Neural progenitor cell (in vitro differentiated cells): ENCODE measurements around the gene PMPCA. TPM values are rescaled to one million over a fixed set of nuclear protein-coding genes. Genes with fewer than 3 reads are reported as not detected.

Experiments
- DNase-seq: peaks from one replicate; pipeline ENCODE4 v3.0.0-alpha.2; 2016; ENCODE audit warnings: low spot score
- H2AFZ ChIP-seq: fragments of 200-600 bp; sonication (generic); replicated peaks from 2 replicates; pipeline ENCODE4 v1.6.1; 2016; ENCODE audit warnings: antibody characterized with exemption
- H3F3A ChIP-seq: fragments of 200-600 bp; sonication (generic); 2 replicates; pipeline ENCODE4 v1.6.1; 2016; ENCODE audit warnings: antibody characterized with exemption, low read depth
- H3K27ac ChIP-seq: fragments of 200-600 bp; sonication (generic); 2 replicates; pipeline ENCODE4 v1.5.1; 2016; ENCODE audit warnings: mild to moderate bottlenecking
- H3K27me3 ChIP-seq: fragments of 200-600 bp; sonication (generic); 2 replicates; pipeline ENCODE4 v1.6.1; 2016; ENCODE audit warnings: mild to moderate bottlenecking, moderate library complexity
- H3K36me3 ChIP-seq: fragments of 200-600 bp; sonication (generic); 2 replicates; pipeline ENCODE4 v1.5.1; 2016
- H3K4me1 ChIP-seq: fragments of 200-600 bp; sonication (generic); 2 replicates; pipeline ENCODE4 v1.6.1; 2016; ENCODE audit warnings: mixed run types
- H3K4me2 ChIP-seq: fragments of 200-600 bp; sonication (generic); 2 replicates; pipeline ENCODE4 v1.6.1; 2016
- H3K4me3 ChIP-seq: fragments of 200-600 bp; sonication (generic); 2 replicates; pipeline ENCODE4 v1.5.1; 2016
- H3K79me2 ChIP-seq: fragments of 200-600 bp; sonication (generic); 2 replicates; pipeline ENCODE4 v1.6.1; 2016; ENCODE audit warnings: low read depth
- H3K9ac ChIP-seq: fragments of 200-600 bp; sonication (generic); 2 replicates; pipeline ENCODE4 v1.6.1; 2016
- H3K9me3 ChIP-seq: fragments of 200-600 bp; sonication (generic); 2 replicates; pipeline ENCODE4 v1.5.1; 2016; ENCODE audit warnings: low read depth
- H4K20me1 ChIP-seq: fragments of 200-600 bp; sonication (generic); 2 replicates; pipeline ENCODE4 v1.6.1; 2016; ENCODE audit warnings: low read depth
- H3K27ac Mint-ChIP-seq: 3 replicates; pipeline ENCODE4 v1.8.0; 2021; ENCODE audit warnings: mixed read lengths
- H3K27me3 Mint-ChIP-seq: 2 replicates; pipeline ENCODE4 v1.8.0; 2022; ENCODE audit warnings: low read depth, mild to moderate bottlenecking, inconsistent platforms, moderate library complexity, mixed read lengths; ENCODE audit not compliant: insufficient read depth
- H3K36me3 Mint-ChIP-seq: 3 replicates; pipeline ENCODE4 v1.8.0; 2021; ENCODE audit warnings: mixed read lengths
- H3K4me1 Mint-ChIP-seq: 3 replicates; pipeline ENCODE4 v1.8.0; 2021; ENCODE audit warnings: mixed read lengths
- H3K4me3 Mint-ChIP-seq: 3 replicates; pipeline ENCODE4 v1.8.0; 2021; ENCODE audit warnings: mild to moderate bottlenecking, moderate library complexity, mixed read lengths
- H3K9me3 Mint-ChIP-seq: 3 replicates; pipeline ENCODE4 v1.8.0; 2020; ENCODE audit warnings: mixed read lengths
- CTCF ChIP-seq: fragments of 200-600 bp; sonication (generic); IDR thresholded peaks from 2 replicates; pipeline ENCODE4 v1.5.1; 2017; ENCODE audit warnings: antibody characterized with exemption, mild to moderate bottlenecking
- EZH2 ChIP-seq: fragments of 200-600 bp; sonication (generic); IDR thresholded peaks from 2 replicates; pipeline ENCODE4 v1.6.1; 2017; ENCODE audit warnings: antibody characterized with exemption, mild to moderate bottlenecking, moderate library complexity
- EZH2phosphoT487 ChIP-seq: fragments of 200-600 bp; sonication (generic); IDR thresholded peaks from 2 replicates; pipeline ENCODE4 v1.6.1; 2017; ENCODE audit warnings: antibody characterized with exemption
- total RNA-seq: library from RNA; depleted of rRNA; stranded (reverse); fragments of >200 nt; gene quantifications from 2 replicates; pipeline ENCODE4 v1.2.3, GENCODE V29; 2015; ENCODE audit warnings: low replicate concordance

PMPCA gene
- total RNA-seq, 1 donor from 2014 or later, result 51.3 TPM

DNA sequence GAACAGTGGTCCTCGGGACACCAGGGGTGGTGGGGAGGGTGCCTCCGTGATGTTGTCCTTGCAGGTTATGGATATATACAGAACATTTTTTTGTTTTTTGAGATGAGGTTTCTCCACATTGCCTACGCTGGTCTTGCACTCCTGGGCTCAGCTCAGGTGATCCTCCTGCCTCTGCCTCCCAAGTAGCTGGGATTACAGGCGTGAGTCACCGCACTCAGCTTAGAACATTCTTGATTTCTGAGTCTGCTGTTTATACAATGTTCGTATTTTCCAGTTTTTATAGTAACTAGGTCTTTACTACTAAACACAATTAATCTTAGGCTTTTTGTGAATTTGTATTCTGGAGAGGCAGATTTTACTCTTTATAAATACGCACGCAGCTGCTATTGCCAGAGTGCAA lies 6.0 kb downstream of the PMPCA start:
- Histone ChIP-seq H2AFZ (no peak overlapping the region), H3K27ac (no peak overlapping the region), H3K79me2 (peaks cover 19% of the 10 kb centered on the region), H3K9ac (no peak overlapping the region), H3F3A (no peaks in the 10 kb centered on the region), H4K20me1 (peaks cover 6% of the 10 kb centered on the region), H3K36me3 (peaks cover 5% of the 10 kb centered on the region), H3K27me3 (no peaks in the 10 kb centered on the region), H3K4me1 (peaks cover 2% of the 10 kb centered on the region), H3K4me3 (no peak overlapping the region), H3K9me3 (no peaks in the 10 kb centered on the region), H3K4me2 (no peak overlapping the region)
- H3K36me3 Mint-ChIP-seq, result peaks cover 23% of the 10 kb centered on the region
- TF ChIP-seq EZH2 (no peak), EZH2phosphoT487 (no peak), CTCF (no peak)
- no peaks in the 10 kb centered on the region for H3K9me3 Mint-ChIP-seq
- no peak overlapping the region for H3K4me3 Mint-ChIP-seq
- H3K4me1 Mint-ChIP-seq, result peaks cover 8% of the 10 kb centered on the region
- no peak for DNase-seq
- no peaks in the 10 kb centered on the region for H3K27me3 Mint-ChIP-seq
- H3K27ac Mint-ChIP-seq, result no peak overlapping the region

DNA sequence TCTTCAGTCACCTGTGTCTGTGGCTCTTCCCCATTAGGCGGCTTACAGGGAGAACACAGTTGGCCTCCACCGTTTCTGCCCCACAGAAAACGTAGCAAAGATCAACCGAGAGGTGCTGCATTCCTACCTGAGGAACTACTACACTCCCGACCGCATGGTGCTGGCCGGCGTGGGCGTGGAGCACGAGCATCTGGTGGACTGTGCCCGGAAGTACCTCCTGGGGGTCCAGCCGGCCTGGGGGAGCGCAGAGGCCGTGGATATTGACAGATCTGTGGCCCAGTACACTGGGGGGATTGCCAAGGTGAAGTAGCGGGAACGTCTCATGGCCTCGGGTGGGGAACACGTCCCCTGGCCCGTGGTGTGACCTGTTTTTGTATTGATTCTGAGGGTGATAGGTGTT lies 6.5 kb downstream of the PMPCA start:
- H3F3A ChIP-seq, result no peaks in the 10 kb centered on the region

GRCh38 chr9:136418182-136419091 lies 8.0 kb downstream of the PMPCA start:
- H3K27me3 Mint-ChIP-seq, result no peaks in the 10 kb centered on the region
- peaks cover 25% of the 10 kb centered on the region for H3K36me3 Mint-ChIP-seq
- DNase-seq, result no peak
- H3F3A ChIP-seq, result no peaks in the 10 kb centered on the region
- no peaks in the 10 kb centered on the region for H3K4me1 ChIP-seq
- H3K9ac ChIP-seq, result no peak overlapping the region
- H3K36me3 ChIP-seq, result no peaks in the 10 kb centered on the region
- H2AFZ ChIP-seq, result no peak overlapping the region
- no peaks in the 10 kb centered on the region for H3K4me1 Mint-ChIP-seq
- TF ChIP-seq CTCF (no peak), EZH2phosphoT487 (no peak)
- H3K4me3 ChIP-seq, result no peak overlapping the region
- no peak overlapping the region for H3K4me2 ChIP-seq
- no peaks in the 10 kb centered on the region for H3K27me3 ChIP-seq
- no peaks in the 10 kb centered on the region for H3K79me2 ChIP-seq
- H3K9me3 Mint-ChIP-seq, result no peaks in the 10 kb centered on the region
- no peak overlapping the region for H3K27ac Mint-ChIP-seq
- no peaks in the 10 kb centered on the region for H3K9me3 ChIP-seq
- peak overlapping the region; percentile 33 for H3K4me3 Mint-ChIP-seq
- no peak overlapping the region for H3K27ac ChIP-seq
- H4K20me1 ChIP-seq, result no peaks in the 10 kb centered on the region

More for the DNA sequence above, 6.5 kb downstream of the PMPCA start:
- no peak overlapping the region for H3K9ac ChIP-seq
- no peak overlapping the region for H3K4me3 Mint-ChIP-seq
- DNase-seq, result no peak
- no peaks in the 10 kb centered on the region for H3K9me3 Mint-ChIP-seq
- peaks cover 4% of the 10 kb centered on the region for H3K4me1 Mint-ChIP-seq
- H3K36me3 Mint-ChIP-seq, result peaks cover 23% of the 10 kb centered on the region
- peaks cover 14% of the 10 kb centered on the region for H3K79me2 ChIP-seq
- H3K27ac ChIP-seq, result no peak overlapping the region
- TF ChIP-seq EZH2 (no peak), EZH2phosphoT487 (no peak), CTCF (no peak)
- H3K27ac Mint-ChIP-seq, result no peak overlapping the region
- H3K27me3 Mint-ChIP-seq, result no peaks in the 10 kb centered on the region
- no peaks in the 10 kb centered on the region for H3K4me1 ChIP-seq
- no peak overlapping the region for H3K4me3 ChIP-seq
- no peak overlapping the region for H3K4me2 ChIP-seq
- peaks cover 1% of the 10 kb centered on the region for H4K20me1 ChIP-seq
- no peaks in the 10 kb centered on the region for H3K27me3 ChIP-seq
- H3K36me3 ChIP-seq, result peaks cover 5% of the 10 kb centered on the region
- H2AFZ ChIP-seq, result no peak overlapping the region
- H3K9me3 ChIP-seq, result no peaks in the 10 kb centered on the region
